ENCODE results near the gene PTPRE. TPM values are rescaled to one million over a fixed set of nuclear protein-coding genes. Genes with fewer than 3 reads are reported as not detected.

Gene PTPRE
- polyA plus RNA-seq, 1 donor (not counting 4 experiments of a cell fraction or from before 2014, with no cell fraction given), result 15.1 TPM

- H2AFZ ChIP-seq (ENCODE audit: control insufficient read depth, low read length), result no peak overlapping the region
- no peaks in the 10 kb centered on the region for H3K9me3 ChIP-seq (ENCODE audit: control insufficient read depth, low read depth, low read length)
- TF ChIP-seq EZH2 (IDR thresholded peaks at IDR 0.05; ENCODE audit: low read length), result no peak
- TF ChIP-seq CTCF (optimal IDR thresholded peaks at IDR 0.05 in 1 of 3, IDR thresholded peaks at IDR 0.05 in 1 of 3, conservative IDR thresholded peaks at IDR 0.05 in 1 of 3; ENCODE audit: extremely low read depth in 1 of 3, insufficient read depth in 2 of 3, low read length in 3 of 3), result no peak
- H3K4me3 ChIP-seq (ENCODE audit: control insufficient read depth in 2 of 3, extremely low read depth in 1 of 3, insufficient read depth in 2 of 3, low read depth in 1 of 3, low read length in 3 of 3), result no peak overlapping the region
- no peaks in the 10 kb centered on the region for H3K27me3 ChIP-seq (ENCODE audit: control insufficient read depth, extremely low read depth, insufficient read depth, low read length)
- H3K79me2 ChIP-seq (ENCODE audit: control insufficient read depth, insufficient read depth, low read length), result no peaks in the 10 kb centered on the region
- H3K9me1 ChIP-seq (ENCODE audit: control insufficient read depth, extremely low read depth, insufficient read depth, low read length), result no peaks in the 10 kb centered on the region
- no peaks in the 10 kb centered on the region for H4K20me1 ChIP-seq (ENCODE audit: control insufficient read depth, extremely low read depth, insufficient read depth, low read length)
- peaks cover 17% of the 10 kb centered on the region for H3K4me1 ChIP-seq (ENCODE audit: control insufficient read depth, extremely low read depth, insufficient read depth, low read length)
- no peak overlapping the region for H3K4me2 ChIP-seq (ENCODE audit: control insufficient read depth, extremely low read depth, insufficient read depth, low read depth, low read length)
- no peaks in the 10 kb centered on the region for H3K36me3 ChIP-seq (ENCODE audit: control insufficient read depth in 2 of 2, extremely low read depth in 1 of 2, insufficient read depth in 2 of 2, low read length in 2 of 2)
- no peak for FAIRE-seq
- dilution Hi-C loops (cut with MboI; ENCODE audit: extremely low pct_ligation_motif_present, low sequenced_read_pairs), result no loop called here
- no peak for DNase-seq (ENCODE audit: low read depth, low spot score)
- no peak overlapping the region for H3K27ac ChIP-seq (ENCODE audit: control insufficient read depth, insufficient read depth, low read length)
- H3K9ac ChIP-seq (ENCODE audit: control insufficient read depth, extremely low read depth, insufficient read depth, low read length), result no peak overlapping the region
These were observed 42.9 kb downstream of the PTPRE start for GRCh38 chr10:127949831-127950230.

- TF ChIP-seq EZH2 (IDR thresholded peaks at IDR 0.05; ENCODE audit: low read length) (no peak), CTCF (optimal IDR thresholded peaks at IDR 0.05 in 1 of 3, IDR thresholded peaks at IDR 0.05 in 1 of 3, conservative IDR thresholded peaks at IDR 0.05 in 1 of 3; ENCODE audit: extremely low read depth in 1 of 3, insufficient read depth in 2 of 3, low read length in 3 of 3) (no peak)
- no peak for FAIRE-seq
- dilution Hi-C loops (cut with MboI; ENCODE audit: extremely low pct_ligation_motif_present, low sequenced_read_pairs), result no loop called here
These were observed 45.1 kb downstream of the PTPRE start for GRCh38 chr10:127951861-127952574.

More at GRCh38 chr10:127951861-127952574, 45.1 kb downstream of the PTPRE start:
- H3K36me3 ChIP-seq (ENCODE audit: control insufficient read depth in 2 of 2, extremely low read depth in 1 of 2, insufficient read depth in 2 of 2, low read length in 2 of 2), result no peaks in the 10 kb centered on the region
- H3K79me2 ChIP-seq (ENCODE audit: control insufficient read depth, insufficient read depth, low read length), result no peaks in the 10 kb centered on the region
- no peaks in the 10 kb centered on the region for H4K20me1 ChIP-seq (ENCODE audit: control insufficient read depth, extremely low read depth, insufficient read depth, low read length)
- DNase-seq (ENCODE audit: low read depth, low spot score), result no peak
- no peaks in the 10 kb centered on the region for H3K9me1 ChIP-seq (ENCODE audit: control insufficient read depth, extremely low read depth, insufficient read depth, low read length)
- H3K4me3 ChIP-seq (ENCODE audit: control insufficient read depth in 2 of 3, extremely low read depth in 1 of 3, insufficient read depth in 2 of 3, low read depth in 1 of 3, low read length in 3 of 3), result no peak overlapping the region
- H3K27ac ChIP-seq (ENCODE audit: control insufficient read depth, insufficient read depth, low read length), result no peak overlapping the region
- H3K9ac ChIP-seq (ENCODE audit: control insufficient read depth, extremely low read depth, insufficient read depth, low read length), result no peak overlapping the region
- H3K4me2 ChIP-seq (ENCODE audit: control insufficient read depth, extremely low read depth, insufficient read depth, low read depth, low read length), result no peak overlapping the region
- H2AFZ ChIP-seq (ENCODE audit: control insufficient read depth, low read length), result no peak overlapping the region
- no peaks in the 10 kb centered on the region for H3K27me3 ChIP-seq (ENCODE audit: control insufficient read depth, extremely low read depth, insufficient read depth, low read length)
- H3K4me1 ChIP-seq (ENCODE audit: control insufficient read depth, extremely low read depth, insufficient read depth, low read length), result peaks cover 5% of the 10 kb centered on the region
- no peaks in the 10 kb centered on the region for H3K9me3 ChIP-seq (ENCODE audit: control insufficient read depth, low read depth, low read length)

All from keratinocyte (primary cell).